Daoy (cell line): ENCODE data around the gene JPH2. TPM values are rescaled to one million over a fixed set of nuclear protein-coding genes. Genes with fewer than 3 reads are reported as not detected.

ENCODE experiments used
- DNase-seq: peaks from one replicate; pipeline ENCODE4 v3.0.0-alpha.2; 2015; ENCODE audit warnings: low read depth
- total RNA-seq: library from RNA; depleted of rRNA; stranded (reverse); fragments of >200 nt; shearing (Covaris generic); gene quantifications from 2 replicates; pipeline ENCODE4 v1.2.3, GENCODE V29; 2014

Gene JPH2
- total RNA-seq, 1 experiment from 2014 or later, result 1.5 TPM

DNA sequence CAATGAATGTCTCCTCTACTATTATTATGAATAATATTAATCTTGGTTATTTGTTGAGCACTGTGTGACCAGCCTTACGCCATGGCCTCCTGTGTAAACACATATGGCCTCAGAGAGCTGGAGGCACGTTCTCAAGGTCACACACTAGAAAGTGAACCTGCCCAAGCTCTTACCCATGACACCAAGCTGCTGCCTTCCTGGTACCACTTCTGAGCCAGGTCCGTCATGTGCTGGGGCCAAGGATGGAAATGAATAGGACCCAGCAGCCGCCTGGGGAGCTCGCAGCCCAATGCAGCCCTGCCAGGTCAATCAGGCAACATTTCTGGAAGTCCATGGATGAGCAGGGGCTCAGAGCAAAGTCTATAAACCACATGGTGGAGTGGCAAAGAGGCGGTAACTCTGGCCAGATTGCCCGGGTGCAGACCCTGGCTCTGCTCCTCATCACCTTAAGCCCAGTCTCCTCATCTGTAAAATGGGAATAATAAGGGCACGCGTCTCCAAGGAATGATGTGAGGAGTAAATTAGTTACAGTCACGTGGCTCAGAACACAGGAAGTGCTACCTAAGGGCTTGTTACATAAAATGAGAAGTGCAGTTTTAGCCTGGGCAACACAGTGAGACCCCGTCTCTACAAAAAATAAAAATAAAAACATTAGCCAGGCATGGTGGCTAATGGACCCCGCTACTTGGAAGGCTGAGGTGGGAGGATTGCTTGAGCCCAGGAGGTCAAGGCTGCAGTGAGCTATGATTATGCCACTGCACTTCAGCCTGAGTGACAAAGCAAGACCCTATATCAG is 61.5 kb downstream of the JPH2 start:
- no peak for DNase-seq

DNA sequence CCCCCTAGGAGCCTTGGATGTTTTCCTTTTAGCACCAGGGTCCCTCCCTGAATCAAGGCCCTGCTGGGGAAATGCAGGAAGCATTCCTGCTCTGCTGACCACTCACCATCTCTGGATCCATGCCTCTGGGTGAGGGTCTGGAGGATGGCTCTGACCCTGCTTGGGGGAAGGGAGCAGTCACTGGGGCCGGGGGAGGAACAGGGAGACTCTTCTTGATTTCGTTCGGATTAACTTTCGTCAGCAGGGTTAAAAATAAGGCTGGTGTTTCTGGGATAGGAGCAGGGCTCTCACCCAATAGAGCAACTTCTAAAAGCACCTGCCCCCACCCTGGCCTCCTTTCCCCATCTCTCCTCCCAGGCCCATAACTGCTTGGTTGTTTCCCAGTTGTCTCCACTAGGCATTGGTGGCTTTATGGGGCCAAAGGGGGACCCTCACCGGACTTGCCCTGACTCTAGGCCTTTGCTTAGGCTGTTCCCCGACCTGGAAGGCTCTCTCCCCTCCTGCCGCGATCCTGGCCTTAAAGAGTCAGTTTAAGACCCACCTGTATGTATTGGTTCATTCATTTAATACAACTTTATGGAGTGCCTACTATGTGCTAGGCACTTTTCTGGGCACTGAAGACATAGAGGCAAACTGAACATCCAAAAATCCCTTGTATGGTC is 63.0 kb downstream of the JPH2 start:
- DNase-seq, result no peak

DNA sequence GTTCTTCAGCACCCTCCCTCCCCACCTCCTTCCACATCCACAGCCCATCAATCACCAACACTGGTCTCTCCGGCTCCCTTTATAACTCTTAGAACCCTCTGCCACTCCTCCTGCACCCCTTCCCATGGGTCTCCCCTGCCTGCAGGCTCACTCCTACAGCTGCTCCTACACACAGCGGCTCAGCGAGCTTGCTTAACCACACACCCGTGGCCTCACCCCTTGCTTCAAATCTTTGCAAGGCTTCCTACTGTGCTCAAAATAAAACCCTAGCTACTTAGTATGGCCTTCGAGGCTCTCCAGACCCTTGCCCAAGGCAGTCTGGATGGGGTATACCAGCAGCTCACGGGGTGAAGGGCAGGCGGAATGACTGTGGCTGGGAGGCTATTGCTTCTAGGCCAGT is 63.7 kb downstream of the JPH2 start:
- DNase-seq, result no peak

DNA sequence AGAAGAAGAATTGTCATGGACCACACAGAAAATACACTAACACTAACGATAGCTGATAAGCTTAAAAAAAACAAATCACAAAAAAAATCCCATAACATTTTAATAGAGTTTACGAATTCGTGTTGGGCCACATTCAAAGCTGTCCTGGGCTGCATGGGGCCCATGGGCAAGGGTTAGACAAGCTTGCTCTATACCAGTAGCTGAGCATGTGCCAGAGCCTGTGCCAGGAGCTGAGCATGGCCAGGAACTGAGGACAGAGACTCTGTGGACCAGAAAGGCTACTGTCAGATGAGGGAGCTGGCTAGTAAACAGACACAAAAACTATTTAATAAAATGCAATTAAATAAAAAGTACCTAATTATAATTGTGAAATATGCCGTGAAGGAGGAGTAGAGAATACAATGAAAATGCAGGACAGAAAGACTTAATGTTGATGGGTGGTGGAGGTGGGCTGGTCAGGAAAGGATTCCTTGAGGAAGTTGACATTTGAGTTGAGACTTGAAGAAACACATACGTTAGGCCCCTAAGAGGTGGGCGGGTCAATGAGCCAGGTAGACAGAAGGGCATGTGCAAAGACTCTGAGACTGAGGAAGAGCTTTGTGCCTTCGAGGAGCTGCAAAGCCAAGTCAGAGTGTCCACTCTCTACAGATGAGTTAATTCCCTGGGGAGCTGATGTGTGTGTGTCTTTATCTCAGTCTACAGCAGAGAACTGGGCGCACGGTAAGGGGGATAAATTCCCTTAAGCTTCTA is 66.1 kb downstream of the JPH2 start:
- DNase-seq, result no peak

DNA sequence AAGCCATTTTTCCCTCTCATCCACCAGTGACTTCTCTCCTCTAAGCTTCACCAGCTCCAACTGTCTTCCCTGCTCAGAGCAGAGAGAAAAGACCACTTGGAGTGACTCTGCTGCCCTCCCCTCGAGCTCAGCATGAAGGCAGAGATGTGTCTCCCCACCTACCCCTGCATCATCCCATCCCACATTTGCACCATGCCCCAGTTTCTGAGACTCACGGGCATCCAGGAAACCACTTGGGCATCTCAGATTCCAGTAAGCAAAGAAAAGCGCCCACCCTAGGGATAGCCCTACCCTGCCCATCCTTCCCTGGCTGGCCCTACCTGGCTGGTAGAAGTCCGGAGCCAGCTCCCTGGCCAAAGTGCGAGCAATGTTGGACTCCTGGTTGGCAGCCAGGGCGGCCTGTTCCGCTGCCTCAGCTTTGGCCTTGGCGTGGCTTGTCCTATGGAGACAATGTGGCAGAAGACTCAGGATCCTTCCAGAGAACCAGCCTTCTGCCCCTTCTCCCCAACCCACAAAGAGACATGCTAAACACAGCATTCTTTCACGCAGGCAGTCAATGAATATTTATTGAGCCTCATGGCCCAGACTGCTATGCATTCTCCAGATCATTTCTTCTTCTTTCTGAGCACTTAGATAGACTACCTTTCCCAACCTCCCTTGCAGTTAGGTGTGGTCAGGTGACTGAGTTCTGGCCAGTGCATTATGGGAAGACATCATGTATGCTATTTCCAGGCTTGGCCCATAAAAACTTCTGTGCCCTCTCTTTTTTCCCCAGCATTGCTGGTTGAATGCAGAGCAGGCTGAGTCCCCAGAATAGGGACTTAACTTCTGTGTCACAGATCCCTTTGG is 68.6 kb downstream of the JPH2 start:
- no peak for DNase-seq

DNA sequence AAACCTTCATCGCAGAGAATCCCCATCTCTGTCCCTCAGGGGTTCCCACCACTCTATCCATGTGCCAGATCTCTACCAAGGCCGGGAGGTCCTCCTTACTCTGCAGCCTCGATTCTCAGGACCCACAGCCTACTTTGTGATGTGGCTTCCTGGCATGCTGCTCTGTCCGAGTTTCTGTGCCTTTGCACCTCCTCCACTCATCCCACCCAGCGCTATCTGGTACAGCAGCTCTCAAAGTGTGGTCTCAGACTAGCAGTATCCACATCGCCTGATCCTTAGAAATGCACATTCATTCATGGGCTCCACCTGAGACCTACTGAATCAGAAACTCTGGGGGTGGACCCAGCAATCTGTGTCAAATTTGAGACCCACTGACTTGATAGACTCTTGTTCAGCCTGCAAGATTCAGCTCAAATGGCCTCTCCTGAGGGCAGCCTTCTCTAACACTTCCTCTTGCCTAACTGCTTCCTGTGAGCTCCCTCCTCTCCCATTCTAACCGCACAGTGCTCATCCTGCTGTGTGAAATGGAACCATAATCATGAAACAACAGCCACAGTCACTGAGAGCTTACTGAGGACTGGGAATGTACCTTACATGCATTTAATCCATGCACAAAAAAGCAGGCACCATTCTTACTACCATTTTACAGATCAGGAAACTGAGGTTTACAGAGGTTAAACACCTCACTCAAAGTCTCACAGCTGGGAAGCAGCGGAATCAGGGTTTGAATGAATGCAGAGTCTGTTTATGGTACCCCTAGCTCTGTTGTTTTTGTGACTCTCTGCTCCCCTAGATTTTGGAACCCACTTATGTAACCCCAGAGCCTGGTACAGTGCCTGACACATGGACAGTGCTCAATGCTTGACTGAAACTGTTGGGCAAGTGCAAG is 69.4 kb downstream of the JPH2 start:
- DNase-seq, result no peak

DNA sequence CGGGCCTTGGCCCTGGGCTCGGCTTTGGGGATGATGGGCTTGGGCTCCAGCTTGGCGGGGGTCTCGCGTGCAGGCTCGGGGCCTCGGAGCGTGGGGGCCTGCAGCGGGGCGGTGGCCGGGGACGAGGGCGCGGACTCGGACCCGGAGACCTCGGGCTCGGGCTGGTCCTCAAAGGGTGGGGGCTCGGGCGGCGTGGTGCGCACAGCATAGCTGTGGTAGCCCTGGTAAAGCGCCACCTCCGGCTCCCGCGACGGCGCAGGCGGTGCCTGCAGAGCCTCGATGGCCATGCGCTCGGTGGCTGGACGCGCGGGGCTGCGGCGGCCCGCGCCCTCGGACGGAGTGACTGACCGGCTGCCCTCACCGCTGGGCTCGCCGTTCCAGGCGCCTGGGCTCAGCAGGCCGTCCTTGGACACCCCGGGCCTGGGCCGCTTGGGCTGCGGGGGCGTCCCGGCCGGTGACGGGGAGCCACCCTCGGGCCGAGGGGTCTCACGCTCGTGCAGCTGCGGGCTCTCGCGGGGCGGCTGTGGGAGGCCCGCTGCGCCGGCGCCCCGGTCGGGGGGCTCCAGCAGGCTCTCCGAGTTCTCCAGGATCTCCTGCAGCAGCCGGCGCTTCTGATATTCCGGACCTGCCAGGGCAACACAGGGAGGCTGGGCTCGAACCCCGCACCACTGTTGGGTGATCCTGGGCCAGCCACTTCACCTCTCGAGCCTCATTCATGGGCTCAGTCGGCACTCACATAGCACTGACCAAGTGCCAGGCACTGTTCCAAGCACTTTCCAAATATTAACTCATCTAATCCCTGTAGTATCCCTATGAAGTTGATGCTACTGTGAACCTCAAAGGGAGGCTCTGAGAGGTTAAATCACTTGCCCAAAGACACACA is 71.0 kb downstream of the JPH2 start:
- DNase-seq, result no peak

DNA sequence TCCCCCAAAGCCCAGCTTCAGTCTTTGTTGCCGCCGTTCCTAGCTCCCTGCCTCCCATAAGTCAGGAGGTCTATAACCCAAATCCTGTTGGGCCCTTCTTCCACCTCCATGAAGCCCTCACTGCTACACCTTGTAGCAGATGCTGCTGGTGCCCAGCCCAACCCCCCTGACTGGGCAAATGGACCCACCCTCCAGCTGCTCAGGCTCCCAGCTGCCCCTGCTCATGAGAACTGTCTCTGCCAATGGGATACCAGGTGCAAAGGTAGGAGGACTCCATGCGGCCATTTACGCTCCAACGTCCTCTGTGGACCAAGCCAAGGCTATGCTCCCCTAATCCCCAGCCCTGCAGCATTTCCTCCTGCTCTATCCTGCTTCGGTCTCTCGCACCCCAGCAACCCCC is 71.8 kb downstream of the JPH2 start:
- DNase-seq, result no peak

DNA sequence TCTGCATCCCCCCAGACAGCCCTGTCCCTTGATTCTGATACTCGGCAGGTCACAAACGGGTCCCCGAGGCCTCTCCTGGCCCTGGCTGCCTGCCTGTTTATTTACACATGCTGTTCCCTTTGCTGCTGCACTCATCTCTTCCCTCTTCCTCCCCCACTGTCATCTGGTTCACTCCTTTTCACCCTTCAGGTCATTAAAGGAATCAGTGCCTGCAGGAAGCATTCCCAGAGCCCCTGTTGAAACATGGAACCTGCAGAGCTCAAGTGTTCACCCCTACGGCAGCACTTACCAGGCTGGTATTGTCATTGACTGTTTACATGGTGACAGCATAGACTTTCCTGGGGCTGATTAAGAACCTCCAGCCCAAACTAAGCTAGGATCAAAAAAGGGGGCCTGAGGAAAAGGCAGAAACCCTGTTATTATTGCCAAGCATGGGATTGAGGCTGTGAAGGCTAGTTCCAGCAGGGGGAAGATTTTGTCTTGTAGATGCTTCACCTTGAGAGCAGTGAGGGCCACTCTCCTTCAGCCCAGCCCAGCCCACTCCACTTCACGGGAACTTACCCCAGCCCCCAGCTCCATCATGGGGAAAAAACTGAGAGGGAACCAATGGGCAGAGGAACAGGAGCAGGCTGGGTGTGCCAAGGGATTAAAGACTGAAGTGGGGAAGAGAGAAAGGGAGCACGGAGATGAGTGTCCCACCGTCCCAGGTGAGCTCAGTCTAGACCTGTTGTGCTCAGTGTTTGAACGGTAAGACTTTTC is 73.2 kb downstream of the JPH2 start:
- DNase-seq, result no peak

DNA sequence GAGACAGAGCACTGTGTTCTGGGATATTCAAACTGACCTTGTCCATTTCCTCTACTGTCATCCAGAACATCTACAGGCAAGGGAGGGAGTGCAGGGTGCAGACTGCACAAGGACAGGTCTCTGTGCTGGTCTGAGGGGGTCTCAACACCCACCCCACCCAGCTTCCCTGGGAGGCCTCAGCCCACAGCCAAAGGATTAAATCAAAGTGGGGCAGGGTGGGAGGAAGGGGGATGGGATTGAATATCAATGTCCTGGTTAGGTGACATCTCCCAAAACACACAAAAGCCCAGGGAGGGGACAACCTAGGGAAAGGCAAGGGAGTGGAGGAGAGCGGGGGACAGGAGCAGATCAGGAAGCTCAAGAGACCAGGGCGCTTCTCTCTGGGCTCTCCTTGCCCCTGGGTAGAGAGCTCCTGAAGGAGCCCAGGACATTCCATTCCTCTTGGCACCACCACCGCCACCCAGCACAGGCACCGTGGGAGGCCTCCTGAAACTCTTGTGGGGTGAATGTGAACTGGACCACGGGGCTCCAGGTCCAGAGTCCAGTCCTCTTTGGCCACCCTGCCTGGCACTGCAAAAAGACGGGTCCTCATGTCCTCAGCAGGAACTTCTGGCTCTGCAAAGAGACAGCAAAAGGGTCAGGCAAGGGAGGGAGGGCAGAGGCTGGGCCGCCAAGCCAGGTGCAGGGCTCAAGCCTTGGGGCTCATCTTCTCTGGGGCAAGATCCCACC is 73.9 kb downstream of the JPH2 start:
- no peak for DNase-seq

DNA sequence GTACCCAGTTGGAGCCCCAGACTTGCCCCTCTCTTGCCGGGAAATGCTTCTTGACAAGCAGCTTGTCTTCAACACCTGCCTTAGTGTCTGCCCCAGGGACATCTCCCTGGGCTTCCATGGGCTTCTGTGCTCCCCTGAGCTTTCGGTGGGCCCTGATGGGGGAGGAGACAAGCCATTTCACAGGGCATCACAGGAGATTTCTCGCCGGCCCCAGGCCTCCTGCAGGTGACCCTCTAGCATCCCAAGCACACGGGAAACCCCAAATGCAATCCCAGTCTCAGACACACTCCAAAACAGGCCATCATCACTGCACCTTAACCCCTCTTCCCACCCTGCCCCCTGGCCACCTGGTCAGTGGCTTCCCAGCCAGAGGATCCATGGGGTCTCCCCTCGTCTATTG is 74.5 kb downstream of the JPH2 start:
- no peak for DNase-seq

DNA sequence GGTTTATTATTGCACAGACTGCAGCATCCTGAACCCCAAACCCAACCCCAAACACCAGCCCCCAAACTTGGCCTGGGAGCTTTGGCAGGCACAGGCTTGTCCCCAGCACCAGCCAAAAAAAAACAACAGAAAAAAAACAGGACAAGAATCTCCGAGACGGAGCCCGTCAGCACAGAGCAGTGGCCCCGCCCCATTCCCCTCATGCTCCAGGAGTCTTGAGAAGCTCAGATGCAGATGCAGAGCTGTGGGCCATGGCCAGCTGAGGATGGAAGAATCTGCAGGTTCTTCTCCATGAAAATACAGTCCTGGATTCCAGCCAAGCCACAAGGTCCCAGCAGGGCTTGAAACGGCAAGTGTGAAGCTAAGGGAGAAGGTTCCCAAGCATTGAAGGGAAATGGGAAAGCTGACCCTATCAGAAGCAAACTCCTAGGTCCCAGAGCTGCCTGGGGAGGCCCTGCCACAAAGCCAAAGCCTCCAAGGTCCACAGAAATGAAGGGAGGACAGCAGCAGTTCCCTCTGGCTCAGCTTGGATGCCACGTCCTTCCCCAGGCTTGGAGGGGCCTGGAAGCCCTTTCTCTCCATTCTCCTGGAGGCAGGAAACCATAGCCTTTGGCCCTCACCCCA is 75.2 kb downstream of the JPH2 start:
- DNase-seq, result no peak

DNA sequence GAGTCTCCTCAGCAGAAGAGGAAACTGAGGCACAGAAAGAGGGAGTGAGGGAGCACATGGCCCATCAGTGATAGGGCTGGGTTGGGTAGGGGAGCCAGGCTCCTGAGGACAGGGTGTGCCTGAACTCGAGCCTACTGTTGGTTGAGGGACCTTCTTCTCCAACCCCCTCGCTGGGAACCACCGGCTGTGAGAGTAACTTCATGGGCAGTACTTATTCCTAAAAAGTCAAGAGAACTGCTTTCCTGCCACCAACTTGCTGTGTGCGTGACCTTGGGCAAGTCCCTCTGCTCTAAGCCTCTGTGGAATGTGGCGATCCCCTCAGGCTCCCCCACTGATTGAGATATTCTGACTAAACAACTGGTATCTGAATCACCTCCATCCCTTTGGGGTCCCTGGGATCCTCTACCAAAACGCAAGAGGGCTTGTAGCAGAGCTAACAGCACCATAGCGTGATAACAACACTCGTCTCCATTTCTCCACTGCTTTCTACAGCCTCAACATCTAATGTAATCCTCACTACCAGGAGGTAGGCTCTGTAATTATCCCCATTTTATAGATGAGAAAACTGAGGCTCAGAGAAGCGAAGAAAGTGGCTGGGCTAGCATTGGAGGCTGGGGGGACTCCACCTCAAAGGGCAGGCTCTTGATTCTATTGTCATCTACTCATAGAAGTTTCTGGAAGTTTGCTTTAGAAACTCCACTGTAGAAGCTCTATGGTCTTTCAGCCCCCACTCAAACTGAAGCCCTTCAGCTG is 76.0 kb downstream of the JPH2 start:
- DNase-seq, result no peak

DNA sequence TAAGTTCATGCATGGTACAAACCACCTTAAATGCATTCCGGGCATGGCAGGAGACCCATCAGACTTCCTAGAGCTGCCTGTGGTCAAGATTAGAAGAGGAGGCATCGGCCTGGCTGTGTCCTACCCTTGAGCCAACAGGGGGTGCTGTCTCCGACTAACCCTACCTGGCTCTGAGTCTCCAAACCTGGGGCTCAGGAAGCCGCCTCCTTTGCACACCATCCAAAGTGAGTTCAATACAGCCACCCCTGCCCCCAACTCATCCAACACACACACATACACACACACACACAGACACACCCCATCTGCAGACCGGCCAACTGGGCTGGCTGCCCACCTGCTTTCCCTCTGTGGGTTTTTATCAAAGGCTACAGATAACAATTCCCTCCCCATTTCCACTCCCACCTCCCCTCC is 77.0 kb downstream of the JPH2 start:
- DNase-seq, result no peak

DNA sequence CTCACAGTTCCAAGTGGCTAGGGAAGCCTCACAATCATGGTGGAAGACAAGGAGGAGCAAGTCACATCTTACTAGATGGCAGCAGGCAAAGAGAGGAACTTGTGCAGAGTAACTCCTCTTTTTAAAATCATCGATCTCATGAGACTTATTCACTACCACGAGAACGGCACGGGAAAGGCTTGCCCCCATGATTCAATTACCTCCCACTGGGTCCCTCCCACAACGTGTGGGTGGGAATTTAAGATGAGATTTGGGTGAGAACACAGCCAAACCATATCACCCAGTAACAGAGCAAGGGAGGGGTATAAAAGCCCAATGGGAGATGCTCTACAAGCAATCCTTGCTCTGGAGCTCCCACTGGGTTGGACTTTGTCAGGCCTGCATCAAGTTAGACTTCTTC is 80.4 kb downstream of the JPH2 start:
- no peak for DNase-seq

DNA sequence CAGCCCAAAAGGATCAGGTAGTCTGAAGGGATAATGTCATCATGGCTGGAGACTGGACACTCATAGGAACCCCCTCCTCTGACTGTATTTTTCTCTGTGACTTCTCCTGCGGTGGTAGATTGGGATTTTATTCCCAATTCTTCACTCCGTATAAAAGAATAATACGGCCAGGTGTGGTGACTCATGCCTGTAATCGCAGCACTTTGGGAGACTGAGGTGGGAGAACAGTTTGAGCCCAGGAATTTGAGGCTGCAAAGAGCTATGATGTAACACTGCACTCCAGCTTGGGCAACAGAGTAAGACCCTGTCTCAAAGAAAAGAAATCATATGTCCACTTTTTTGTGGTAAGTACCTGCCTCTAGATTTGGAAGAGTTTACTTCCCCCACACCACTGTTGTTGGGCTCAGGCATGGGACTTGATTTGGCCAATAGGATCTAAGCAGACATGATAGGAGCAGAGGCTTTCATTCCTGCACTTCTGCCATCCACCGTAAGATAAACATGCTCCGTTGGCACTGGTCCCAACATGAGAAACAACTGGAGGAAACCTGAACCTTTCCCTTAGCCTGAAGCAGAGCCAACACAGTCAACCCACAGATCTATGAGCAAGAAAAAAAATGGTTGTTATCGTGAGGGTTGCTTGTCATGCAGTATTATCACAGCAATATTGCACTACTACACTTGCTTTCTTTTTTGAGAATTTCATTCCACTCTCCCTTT is 82.0 kb downstream of the JPH2 start:
- peak; percentile 79 for DNase-seq

DNA sequence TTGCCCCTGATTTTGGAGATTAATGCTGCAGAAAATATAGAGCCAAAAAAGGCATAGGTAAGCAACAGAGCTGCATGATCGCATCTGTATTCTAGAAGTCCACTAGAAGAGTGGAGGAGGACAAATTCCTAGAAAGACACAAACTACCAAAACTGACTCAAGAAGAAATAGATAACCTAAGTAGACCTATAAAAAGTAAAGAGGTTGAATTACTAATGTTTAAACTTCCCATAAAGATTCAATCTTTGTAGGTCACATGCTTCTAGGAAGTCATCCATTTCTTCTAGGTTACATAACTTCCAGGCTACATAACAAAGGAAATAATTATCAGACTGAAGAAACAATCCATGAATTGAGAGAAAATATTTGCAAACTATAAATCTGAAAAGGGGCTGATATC is 84.4 kb downstream of the JPH2 start:
- DNase-seq, result no peak
